NCI-H2227 (cell line): ENCODE measurements around the gene HBB.

Source experiments
- DNase-seq: peaks from one replicate; lab custom pipeline; 2025; ENCODE audit not compliant: unreplicated experiment; lab: John Stamatoyannopoulos, UW

Gene HBB

DNA sequence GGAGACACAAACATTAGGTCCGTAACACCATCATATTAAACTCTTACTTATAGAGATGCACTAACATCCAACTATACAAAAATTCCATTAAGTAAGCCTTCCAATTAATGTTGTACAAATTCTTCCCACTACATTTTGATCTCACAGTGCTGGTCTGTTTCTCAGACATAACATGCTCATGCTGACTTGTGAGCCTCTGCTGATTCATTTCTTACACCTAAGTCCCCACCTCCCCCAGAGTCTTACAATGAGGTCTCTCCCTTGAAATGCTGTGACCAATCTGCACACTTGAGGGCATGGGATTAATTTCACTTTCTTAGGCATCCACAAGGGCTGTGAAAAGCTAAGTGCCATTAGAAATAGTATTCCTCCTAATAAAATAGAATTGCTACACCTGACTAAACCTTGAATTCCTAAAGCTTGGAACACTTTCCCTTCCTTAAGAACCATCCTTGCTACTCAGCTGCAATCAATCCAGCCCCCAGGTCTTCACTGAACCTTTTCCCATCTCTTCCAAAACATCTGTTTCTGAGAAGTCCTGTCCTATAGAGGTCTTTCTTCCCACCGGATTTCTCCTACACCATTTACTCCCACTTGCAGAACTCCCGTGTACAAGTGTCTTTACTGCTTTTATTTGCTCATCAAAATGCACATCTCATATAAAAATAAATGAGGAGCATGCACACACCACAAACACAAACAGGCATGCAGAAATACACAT is 20.8 kb upstream of the HBB start:
- DNase-seq, result no peak

DNA sequence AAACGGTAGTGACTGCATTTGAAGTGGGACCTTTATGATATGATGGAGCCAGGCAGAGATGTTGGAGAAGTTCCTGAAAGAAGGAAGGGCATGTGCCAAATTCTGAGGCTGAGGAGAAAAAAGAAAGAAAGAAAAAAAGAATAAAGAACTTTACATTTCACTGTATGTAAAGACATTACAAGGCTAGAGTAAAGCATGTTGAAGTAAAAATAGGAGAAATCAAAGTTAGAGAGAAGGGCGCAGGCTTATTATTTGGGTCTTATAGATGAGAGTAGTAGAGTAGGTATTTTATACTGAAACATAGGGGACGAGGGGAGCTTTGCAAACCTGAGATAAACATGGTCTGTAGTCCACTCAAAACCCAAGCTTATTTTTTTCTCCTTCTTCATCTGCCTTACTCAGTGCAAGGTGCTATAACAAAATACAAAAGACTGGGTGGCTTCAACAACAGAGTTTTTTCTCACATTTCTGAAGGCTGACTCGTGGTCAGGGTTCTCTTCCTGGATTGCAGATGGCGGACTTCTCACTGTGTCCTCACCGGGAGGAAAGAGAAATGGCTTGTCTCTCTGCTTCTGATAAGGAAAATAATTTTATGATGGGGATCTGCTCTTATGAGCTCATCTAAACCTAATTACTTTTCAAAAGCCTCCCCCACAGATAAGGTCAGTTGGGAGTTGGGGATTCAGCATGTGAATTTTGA is 20.1 kb upstream of the HBB start:
- no peak for DNase-seq

DNA sequence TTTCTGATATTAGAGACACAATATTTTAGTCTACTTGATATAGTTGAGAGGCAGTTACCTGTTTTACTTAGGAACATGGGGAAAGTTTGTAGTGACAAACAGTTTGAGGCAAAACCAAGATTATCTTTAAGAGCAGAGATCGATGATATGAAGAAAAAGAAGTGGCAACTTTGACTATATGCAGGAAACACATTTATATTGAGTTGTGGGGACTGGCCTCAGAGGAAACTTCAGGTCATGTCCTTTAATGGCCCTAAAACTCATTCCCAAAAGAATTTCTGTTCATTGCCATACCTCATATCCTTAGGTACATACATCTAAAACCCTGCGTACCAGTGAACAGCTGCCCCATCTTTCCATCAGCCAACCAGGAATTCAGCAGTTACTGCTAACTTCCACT is 18.3 kb upstream of the HBB start:
- no peak for DNase-seq

DNA sequence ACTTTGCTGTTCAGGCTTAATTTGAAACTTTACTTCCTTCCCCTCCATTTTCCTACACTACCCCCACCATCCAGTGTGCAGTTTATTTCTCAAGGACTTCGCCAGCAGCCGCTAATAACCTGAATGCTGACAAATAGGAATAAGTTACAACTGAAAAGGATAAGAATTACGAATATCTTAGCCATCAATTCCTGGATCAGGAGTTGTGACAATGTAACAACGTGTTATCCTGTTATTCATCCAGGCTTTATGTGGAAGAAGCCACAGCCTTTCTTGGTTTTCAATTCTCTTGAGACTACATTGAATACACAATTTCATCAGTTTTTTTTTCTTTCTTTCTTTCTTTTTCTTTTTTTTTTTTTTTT is 16.9 kb upstream of the HBB start:
- no peak for DNase-seq

DNA sequence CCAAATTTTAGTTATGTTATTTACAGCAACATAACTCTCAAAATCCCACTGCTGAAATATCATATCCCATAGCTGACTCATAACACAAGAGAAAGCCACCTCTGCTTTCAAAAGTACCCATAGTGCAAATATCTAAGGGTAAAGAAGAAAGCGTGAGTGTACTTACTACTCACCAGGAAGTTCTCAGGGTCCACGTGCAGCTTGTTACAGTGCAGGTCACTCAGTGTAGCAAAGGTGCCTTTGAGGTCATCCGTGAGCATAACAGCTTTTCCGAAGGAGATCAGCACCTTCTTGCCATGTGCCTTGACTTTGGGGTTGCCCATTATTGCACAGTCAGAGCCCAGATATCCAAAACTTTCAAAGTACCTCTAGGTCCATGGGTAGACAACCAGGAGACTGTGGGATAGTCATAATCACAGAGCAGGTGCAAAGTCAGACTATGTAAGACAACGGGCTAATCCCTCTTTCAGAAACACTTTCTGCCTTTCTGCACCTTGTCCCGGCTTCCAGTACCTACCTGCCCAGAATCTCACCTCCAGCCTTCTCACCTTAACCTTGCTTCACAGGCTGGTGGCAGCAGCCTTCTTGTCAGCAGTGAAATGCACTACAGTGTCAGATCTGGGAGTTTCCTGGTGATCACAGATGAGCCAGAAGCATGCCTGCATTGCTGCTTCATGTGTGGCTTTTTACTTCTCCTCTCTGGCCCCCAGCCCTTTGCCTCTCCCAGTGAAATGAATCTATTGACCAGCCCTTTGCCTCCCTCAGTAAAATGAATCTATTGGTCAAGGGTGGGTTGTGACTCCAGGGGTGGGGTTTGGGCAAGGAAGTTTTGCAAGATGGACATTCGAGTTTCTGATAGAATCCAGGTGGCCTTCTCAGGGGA is 16.3 kb upstream of the HBB start:
- no peak for DNase-seq

DNA sequence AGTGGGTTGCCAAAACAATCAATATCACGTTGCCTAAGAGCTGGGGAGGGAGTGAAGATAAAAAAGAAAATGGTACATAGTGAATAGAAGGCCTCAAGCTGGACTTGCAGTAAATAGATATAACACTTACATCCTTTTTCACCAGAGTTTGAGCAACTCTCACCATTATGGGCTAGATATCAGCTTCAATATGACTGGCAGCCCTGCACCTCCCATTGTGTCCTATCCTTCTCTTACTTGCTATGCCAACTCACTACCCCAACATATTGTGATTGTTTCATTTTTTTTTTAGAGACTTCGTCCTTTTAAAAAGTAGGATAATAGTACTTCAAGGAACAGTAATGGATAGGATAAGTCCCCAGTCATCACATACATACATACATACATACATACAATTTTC is 15.3 kb upstream of the HBB start:
- DNase-seq, result no peak

DNA sequence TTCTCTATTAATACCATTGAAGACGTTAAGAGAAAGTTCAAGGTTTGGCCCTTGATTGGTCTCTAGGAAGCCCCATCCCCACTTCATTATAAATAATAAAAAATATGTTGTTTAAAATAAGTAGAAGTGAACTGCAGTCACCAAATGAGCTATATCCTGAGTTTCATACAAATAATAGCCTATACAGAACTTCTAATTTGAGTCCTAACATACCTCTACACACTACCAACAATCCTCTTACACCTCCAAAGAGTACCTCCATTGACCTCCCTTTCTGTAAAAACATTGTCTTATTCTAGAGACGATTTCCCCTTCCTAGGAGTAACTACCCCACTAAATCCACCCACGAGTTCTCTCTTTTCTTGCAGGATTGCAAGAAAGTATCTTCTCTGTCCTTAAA is 14.6 kb upstream of the HBB start:
- DNase-seq, result no peak

DNA sequence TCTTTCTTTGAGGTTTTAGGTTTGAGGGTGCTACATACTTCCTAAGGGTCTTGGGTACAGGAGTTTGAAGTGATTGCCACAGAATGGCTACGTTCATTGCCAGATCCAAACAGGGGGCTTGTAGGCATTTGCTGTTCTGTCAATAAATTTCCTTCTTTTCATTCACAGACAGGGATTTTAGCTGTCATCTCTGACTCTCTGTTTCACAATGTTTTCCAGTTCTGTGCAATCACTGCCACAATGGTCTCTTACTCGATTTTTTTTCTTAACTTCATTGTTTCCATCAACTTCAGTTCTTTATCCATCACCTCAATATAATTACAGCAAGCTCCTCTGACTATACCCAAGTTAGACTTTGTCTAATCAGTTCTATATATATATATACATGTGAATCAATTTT is 13.6 kb upstream of the HBB start:
- no peak for DNase-seq

DNA sequence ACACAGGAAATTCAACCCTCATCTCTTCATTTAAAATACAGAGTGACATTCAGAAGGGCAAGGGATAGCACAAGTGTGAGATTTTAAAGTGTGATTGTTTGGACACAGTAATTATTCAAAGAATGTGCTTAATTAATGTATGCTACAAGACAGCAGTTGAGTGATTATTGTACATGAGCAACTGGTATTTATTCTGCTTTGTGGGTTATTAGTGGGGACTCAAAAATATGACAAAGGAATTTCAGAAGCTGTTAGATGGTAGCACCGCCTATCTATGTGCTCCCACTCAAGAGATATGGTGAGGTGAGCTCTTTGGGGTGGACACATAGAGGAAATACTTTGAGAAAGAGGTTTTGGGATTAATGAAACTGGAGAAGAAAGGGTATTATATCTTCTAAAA is 13.2 kb upstream of the HBB start:
- DNase-seq, result no peak

DNA sequence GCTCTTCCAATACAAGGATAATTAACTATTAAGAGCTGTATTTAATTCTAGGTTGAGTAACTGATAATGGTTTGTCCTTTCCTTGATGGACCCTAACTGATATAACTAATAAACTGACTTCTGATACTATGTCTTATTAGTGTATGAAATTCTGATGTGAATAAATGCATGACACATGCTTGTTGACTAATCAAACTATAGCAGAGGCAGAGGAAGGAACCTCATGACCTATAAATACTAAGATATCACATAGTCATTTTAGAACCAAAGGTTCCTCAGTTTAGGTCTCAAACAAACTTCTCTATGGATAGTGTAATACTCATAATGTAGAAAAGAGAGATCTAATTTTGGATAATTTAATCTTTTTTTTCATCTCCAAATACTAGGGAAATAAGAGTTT is 12.2 kb upstream of the HBB start:
- DNase-seq, result no peak

DNA sequence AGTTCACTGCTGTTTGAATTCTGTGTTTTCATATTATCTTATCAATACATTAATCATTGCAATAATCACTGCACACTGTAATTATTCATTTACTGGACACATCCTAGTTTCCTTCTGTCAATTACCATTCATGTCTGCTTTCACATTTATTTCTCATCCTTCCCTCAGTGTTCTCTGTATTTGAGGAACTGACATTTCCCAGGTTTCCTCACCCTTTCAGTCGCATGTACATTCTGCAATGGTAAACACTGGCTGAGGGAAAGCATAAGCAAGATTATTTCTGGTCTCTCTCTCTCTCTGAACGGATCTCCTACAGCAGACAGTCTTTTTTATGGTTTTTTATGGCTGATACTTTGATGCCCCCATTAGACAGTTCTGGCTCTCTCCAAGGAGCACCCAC is 11.6 kb upstream of the HBB start:
- no peak for DNase-seq

DNA sequence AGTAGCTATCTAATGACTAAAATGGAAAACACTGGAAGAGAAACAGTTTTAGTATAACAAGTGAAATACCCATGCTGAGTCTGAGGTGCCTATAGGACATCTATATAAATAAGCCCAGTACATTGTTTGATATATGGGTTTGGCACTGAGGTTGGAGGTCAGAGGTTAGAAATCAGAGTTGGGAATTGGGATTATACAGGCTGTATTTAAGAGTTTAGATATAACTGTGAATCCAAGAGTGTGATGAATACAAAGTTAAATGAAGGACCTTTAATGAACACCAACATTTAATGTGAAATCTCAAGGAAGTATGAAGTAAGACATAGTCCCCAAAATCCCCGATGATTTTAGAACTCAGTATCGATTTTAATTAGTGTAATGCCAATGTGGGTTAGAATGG is 10.5 kb upstream of the HBB start:
- no peak for DNase-seq

DNA sequence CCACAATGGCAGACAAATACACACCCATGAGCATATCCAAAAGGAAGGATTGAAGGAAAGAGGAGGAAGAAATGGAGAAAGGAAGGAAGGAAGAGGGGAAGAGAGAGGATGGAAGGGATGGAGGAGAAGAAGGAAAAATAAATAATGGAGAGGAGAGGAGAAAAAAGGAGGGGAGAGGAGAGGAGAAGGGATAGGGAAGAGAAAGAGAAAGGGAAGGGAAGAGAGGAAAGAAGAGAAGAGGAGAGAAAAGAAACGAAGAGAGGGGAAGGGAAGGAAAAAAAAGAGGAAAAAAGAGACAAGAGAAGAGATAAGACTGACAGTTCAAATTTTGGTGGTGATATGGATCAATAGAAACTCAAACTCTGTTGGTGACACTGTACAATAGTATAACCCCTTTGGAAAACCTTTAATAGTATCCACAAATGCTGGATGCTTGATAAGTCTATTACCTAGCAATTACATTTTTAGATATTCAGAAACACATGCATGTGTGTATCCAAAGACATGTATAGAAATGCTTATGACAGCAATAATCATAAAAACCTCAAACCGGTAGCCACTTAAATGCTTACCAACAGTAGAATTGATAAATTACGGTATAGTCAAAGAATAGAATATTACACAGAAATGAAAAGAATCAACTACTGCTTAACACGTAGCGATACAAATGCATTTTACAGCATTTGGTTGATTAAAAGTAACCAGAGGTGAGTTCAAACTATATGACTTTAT is 8.7 kb upstream of the HBB start:
- DNase-seq, result no peak

DNA sequence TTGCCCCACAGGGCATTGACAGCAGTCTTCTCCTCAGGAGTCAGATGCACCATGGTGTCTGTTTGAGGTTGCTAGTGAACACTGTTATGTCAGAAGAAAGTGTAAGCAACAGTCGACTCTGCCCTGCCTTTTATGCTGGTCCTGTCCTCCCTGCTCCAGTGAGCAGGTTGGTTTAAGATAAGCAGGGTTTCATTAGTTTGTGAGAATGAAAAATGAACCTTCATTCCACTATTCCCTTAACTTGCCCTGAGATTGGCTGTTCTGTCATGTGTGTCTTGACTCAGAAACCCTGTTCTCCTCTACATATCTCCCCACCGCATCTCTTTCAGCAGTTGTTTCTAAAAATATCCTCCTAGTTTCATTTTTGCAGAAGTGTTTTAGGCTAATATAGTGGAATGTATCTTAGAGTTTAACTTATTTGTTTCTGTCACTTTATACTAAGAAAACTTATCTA is 7.5 kb upstream of the HBB start, which contains the start of gene HBD:
Gene HBD (minus strand): TSS at position 103 of the 454 bp plus-strand sequence. CDS start 50 bp downstream, at position 53.
- DNase-seq, result no peak

DNA sequence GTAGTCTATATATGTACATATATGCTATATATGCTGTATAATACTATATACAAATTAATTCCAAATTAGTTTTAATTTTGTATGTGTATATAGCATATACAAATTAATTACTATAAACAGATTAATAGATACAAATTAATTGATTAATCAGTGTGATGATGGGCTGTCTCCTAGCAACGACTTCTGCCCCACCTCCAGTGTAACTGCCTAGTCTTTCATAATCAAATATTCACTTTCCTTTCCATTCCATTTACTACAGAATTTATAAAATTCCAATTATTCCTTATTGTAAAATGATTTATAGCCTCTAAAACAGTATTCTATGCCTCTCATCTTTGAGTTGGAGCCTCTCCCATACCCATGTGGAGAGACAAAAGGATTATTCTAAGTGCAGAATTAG is 6.4 kb upstream of the HBB start:
- no peak for DNase-seq

DNA sequence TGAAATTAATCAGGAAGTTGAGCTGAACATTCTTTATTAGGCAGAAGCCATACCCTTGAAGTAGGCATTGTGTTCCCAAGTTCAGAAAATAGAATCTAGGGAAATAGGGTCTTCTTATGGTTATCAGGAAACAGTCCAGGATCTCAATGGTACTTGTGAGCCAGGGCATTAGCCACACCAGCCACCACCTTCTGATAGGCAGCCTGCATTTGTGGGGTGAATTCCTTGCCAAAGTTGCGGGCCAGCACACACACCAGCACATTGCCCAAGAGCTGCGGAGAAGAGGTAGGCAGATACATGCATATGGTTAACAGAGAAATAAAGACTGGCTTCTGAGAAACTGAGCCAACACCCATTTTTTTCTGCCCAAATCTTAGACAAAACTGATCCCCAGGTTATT is 6.0 kb upstream of the HBB start:
- DNase-seq, result no peak

DNA sequence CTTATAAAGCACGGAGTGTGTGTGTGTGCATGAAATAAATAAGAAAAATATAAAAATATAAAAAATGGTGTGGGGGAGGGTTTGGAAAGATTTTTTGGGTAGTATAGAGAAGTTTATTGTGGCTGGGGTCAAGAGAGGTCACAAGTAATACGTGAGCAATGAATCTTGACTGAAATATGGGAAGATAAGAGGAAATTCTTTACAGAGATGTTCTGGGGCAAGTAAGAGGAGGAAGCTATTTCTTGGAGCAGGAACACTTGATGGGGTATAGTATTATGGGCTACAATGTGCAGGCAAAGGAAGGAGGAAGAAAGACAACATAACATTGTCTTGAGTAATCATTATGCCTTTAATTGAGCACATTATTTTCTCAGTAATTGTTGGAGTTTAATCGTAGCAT is 5.3 kb upstream of the HBB start:
- DNase-seq, result no peak

DNA sequence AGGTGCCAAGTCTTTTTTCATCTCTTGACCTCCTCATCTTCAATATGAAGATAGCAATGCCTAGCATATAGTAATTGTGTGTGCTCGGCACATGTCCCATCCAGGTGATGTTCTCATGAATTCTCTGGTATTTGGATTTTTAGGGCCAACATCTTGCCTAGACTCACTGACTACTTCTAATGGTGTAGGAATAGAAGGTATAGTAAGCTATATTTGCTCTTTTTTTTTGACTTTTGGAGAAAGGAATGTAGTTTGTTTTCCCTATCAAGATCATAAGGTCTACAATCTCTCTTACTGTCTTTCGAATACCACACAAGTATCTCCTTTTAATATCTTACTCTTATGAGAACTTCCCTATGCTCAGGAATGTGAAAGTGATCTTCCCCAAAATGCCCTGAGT is 4.2 kb upstream of the HBB start:
- DNase-seq, result no peak

DNA sequence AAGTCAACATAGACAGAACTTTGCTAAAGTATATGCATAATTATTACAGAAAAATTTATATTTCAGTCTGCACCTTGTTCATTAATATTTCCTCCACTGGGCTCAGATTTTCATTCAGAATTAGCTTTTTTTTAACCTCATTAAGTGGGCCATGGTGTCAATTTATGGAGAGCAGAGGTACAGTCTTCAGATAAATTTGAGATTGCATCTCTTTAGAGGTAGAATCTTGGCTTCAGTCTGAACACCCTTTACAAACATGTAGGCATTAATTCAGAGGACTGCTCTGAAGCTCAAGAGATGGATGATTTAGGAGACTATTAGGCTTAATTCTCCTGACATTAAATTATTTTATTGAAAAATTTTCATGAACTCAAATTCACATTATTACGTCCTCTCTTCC is 3.4 kb upstream of the HBB start:
- no peak for DNase-seq

DNA sequence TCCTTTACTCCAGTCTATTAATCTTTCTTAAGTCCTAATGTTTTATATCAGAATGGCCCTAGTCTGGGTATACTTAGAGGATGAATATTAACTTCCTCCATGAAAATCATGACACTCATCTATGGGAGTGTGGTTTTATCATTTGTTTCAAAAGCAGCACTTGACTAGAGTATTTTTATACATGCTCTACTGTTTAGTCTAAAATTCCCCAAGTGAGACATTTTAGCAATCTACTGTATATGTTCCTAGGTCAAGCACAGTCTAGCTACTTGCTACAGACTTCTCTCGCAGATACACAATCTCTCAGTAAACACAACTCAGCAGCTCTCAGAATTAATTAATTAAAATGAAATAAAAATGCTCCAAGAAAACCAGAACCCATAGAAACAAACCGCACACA is 2.9 kb upstream of the HBB start:
- DNase-seq, result no peak

DNA sequence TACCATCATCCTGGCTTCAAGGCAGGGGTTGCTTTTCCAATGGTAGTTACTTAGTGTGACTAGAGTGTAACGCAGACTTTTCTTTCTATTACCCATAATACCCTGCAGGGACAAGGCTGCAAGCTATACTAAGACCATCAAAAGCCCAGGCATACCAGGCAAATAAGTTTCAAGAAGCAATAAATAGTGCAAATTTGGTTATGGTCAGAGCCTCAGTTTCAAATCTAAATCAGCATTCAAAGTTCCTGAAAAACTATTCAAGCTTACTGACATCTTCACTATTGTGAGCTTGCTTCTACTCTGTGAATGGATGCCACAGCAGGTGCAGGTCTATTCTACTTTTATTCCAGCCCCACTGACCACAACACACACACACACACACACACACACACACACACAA is 2.5 kb upstream of the HBB start:
- no peak for DNase-seq
